Measurements from ENCODE around the gene NANOGP8.

DNA sequence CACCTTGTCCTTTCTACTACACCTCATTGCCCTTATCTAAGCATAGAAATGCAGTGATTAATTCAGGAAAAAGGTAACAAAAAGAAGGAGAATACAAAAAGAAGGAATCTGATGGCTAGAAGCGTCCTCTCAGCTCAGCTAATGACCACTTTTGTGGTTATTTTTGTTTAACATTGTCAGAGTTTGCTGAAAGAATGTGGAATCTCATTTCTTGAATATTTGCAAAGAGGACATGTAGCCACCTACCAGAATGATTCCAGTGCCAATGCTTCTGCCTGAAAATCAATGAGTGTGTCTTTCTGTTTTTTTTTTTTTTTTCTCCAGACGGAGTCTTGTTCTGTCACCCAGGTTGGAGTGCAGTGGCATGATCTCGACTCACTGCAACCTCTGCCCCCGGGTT is 24.5 kb downstream of the NANOGP8 start:
- no peak for TF ChIP-seq EZH2 (IDR thresholded peaks at IDR 0.05; ENCODE audit: low read length)
- TF ChIP-seq, protein P1, sequence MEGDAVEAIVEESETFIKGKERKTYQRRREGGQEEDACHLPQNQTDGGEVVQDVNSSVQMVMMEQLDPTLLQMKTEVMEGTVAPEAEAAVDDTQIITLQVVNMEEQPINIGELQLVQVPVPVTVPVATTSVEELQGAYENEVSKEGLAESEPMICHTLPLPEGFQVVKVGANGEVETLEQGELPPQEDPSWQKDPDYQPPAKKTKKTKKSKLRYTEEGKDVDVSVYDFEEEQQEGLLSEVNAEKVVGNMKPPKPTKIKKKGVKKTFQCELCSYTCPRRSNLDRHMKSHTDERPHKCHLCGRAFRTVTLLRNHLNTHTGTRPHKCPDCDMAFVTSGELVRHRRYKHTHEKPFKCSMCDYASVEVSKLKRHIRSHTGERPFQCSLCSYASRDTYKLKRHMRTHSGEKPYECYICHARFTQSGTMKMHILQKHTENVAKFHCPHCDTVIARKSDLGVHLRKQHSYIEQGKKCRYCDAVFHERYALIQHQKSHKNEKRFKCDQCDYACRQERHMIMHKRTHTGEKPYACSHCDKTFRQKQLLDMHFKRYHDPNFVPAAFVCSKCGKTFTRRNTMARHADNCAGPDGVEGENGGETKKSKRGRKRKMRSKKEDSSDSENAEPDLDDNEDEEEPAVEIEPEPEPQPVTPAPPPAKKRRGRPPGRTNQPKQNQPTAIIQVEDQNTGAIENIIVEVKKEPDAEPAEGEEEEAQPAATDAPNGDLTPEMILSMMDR (optimal IDR thresholded peaks at IDR 0.05 in 1 of 3, IDR thresholded peaks at IDR 0.05 in 1 of 3, conservative IDR thresholded peaks at IDR 0.05 in 1 of 3; ENCODE audit: extremely low read depth in 1 of 3, insufficient read depth in 2 of 3, low read length in 3 of 3), result no peak

Measured in keratinocyte (primary cell).